Fibroblast of upper back skin (primary cell): ENCODE results near the gene CATSPER3.

ENCODE experiments used
- DNase-seq: peaks from one replicate; pipeline ENCODE4 v3.0.0-alpha.2; 2013

The CATSPER3 gene

DNA sequence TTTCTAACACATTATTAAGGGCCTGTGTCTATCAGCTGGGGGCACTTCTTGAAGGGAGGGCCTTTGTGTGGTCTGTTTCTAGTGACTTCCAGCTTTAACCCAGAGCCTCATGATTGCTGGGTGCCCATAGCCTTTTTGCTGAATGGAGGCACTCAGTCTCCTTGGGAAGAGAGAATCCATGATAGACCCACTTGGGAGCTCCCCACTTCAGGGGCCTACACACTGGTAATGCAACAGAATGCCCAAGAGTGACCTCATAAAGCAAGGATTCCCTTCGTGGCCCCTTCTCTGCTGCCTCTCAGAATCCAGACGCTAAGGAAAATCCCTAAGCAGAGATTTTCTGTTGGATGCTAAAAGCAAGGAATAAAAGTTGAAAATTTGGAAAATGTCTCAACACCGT, at the start of gene CATSPER3:
Gene CATSPER3 (plus strand): TSS at position 301 of the 400 bp plus-strand sequence. CDS start 85 bp downstream, at position 386.
- no peak for DNase-seq

DNA sequence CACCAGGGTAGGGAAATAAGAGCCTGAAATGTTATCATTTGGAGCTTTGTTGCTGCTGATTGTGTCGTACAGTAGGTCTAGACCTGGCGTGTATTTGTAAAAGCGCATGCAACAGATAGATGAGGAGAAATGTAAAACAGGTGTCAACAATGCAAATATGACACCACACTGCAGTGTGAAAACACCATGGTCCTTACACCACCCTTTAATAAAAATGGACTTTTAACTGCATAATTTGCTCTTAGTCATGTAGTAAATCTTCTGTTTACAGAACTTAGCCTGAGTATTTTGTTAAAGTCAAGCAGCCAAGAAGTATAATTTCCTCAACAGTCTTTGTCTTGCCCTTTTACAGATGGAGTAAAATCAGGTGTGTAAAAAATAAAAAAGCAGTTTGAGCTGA, 48.8 kb upstream of the CATSPER3 start:
- no peak for DNase-seq

GRCh38 chr5:134920848-134921575, 46.7 kb upstream of the CATSPER3 start:
- no peak for DNase-seq

GRCh38 chr5:134932508-134932907, 35.2 kb upstream of the CATSPER3 start:
- no peak for DNase-seq

- no peak for DNase-seq
These were observed 33.5 kb upstream of the CATSPER3 start for GRCh38 chr5:134934202-134934601.

GRCh38 chr5:134935711-134936602, 31.8 kb upstream of the CATSPER3 start:
- no peak for DNase-seq

DNA sequence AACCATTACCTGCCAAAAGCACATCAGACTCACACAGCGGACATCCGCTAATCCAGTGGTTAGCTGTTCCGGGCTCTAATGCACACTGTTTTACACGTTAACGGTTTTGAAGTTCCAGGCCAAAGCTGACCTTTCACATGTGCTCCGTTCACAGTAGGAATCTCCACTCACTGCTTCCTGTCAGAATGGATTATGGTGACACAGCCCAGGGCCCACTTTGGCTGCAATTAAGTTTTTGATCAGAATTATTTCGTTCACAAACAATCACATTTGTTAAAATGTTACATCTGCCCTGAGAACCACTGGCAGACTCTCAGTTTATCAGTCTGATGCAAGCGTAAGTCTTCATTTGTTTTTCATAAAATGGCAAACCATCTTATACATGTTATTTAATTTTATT, 30.2 kb upstream of the CATSPER3 start:
- no peak for DNase-seq

GRCh38 chr5:134938030-134938429, 29.7 kb upstream of the CATSPER3 start:
- DNase-seq = no peak

- no peak for DNase-seq
These were observed 28.2 kb upstream of the CATSPER3 start for GRCh38 chr5:134939500-134939899.

DNA sequence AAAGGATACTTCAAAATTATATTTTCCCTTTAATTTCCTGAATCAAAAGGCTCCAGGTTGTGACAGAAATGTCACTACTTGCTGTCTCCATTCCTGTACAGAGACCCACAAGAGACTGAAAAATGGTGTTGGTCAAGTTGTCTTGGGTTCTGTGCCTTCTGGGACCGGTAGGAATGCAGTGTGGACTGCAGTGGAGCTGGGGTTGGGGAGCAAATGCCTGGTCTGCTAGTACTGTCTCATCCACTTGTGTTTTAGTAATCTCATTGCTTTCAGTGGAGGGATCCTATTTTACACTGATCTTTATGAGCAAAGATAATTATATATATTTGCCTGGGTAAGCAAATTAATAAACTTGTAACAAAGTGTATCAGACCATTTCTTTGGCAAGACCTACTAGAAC, 24.2 kb upstream of the CATSPER3 start:
- DNase-seq = no peak

DNA sequence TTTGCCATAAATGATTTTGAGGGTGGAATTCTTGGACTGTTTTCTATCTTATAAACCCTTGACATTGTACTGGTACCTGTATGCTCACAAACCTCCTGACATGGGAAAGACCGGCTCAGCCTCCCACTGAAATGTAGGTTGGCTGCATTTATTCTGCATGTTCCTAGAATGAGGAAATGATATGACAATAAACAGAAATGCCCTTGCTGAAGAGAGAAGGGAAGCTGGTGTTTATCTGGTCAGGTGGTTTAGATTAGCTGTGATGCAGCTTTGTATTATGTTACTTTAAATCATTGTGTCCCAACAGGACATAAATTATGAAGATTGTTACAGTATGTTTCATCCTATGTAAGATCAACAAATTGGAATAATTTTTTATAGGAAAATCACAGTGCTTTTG, 23.1 kb upstream of the CATSPER3 start:
- DNase-seq = no peak

- no peak for DNase-seq
These were observed 22.7 kb upstream of the CATSPER3 start for GRCh38 chr5:134945041-134945440.

- DNase-seq = peak; percentile 23
These were observed 18.8 kb upstream of the CATSPER3 start for GRCh38 chr5:134948911-134949310.

- DNase-seq = no peak
These were observed 18.4 kb upstream of the CATSPER3 start for GRCh38 chr5:134949316-134949715.

- DNase-seq = no peak
These were observed 9.6 kb upstream of the CATSPER3 start for GRCh38 chr5:134957920-134958608.

DNA sequence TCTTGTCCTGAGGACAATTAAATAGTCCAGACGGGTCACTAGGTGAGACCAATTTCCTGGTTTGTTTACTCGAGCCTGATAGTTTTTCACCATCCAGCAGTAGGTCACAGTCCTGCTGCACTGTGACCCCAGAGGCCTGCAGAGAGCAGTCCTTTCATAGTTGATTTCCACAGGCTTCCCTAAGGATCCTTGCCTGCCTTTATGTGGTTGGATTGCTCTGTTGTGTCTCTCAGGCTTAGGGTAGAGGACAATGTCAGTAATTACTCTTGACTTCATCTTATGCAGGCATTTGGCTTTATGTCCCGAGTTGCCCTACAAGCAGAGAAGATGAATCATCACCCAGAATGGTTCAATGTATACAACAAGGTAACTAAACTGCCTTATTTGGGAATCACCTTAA, 9.0 kb upstream of the CATSPER3 start:
- peak; percentile 14 for DNase-seq

GRCh38 chr5:134963098-134963497, 4.6 kb upstream of the CATSPER3 start:
- DNase-seq = no peak

GRCh38 chr5:134964359-134965270, 3.1 kb upstream of the CATSPER3 start:
- no peak for DNase-seq

DNA sequence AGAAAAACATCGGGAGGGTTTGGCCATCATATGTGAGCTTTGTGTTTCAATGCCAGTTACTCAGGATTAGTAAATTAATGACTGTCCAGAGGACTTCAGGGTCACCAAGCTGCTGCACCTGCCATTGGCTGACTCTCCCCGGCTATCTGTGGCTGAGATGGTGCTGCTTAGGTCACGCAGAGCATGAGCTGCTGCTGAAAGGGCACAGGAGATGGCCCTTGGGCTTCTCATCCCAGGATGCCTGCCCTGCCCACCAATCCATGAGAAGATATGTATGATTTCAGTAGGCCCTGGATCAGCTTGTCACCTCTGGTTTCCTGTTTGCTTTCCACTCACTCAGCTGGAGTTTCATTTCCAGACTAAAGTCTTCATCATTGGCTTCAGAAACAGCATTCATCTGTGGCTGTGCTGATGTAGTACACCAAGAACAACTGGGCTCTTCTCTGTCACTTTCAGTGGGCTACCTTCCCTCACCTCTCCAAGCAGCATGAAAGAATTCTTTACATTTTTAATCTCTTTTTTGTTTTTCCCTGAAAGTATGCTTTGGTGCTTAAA, 2.4 kb upstream of the CATSPER3 start:
- no peak for DNase-seq

GRCh38 chr5:134968055-134968454, 348 bp downstream of the CATSPER3 start:
- DNase-seq = no peak

DNA sequence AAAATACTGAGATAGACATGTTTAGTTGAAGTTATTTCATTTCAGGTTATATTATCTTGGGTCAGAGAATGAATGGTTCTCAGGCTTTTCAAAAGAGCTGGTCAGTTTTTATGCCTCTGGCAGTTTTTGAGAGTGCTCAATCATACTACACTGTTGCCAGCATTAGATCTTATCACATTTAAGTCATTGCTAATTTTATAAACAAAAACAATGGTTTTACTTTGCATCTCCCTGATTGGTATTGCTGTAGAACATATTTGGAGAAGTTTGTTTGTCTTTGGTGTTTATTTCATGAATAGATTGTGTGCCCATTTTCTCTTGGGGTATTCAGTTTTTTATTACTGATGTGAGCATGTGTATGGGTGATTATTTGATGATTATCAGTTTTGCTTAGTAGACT, 1.5 kb downstream of the CATSPER3 start:
- no peak for DNase-seq

GRCh38 chr5:134975078-134975715, 7.5 kb downstream of the CATSPER3 start:
- no peak for DNase-seq
